Measurements from ENCODE around the gene MAD1L1.

MAD1L1 gene

GRCh38 chr7:2233926-2234325 lies 1.2 kb upstream of the MAD1L1 start:
- H3K4me1 ChIP-seq (ENCODE audit: insufficient read depth, low read length): peaks cover 12% of the 10 kb centered on the region
- H3K27ac ChIP-seq (ENCODE audit: low read depth, low read length): no peak overlapping the region
- peaks cover 36% of the 10 kb centered on the region for H3K36me3 ChIP-seq (ENCODE audit: insufficient read depth, low read length)
- no peak overlapping the region for H3K4me3 ChIP-seq (ENCODE audit: low read depth in 1 of 2, low read length in 2 of 2)
- H3K27me3 ChIP-seq (ENCODE audit: control insufficient read depth in 1 of 2, insufficient read depth in 2 of 2, low read length in 2 of 2): no peaks in the 10 kb centered on the region
- H3K9ac ChIP-seq (ENCODE audit: low read length): no peak overlapping the region
- H3K9me3 ChIP-seq (ENCODE audit: low read length): no peaks in the 10 kb centered on the region

- Histone ChIP-seq H3K9ac (ENCODE audit: low read length) (peak overlapping the region; percentile 30), H3K36me3 (ENCODE audit: insufficient read depth, low read length) (peaks cover 30% of the 10 kb centered on the region), H3K4me1 (ENCODE audit: insufficient read depth, low read length) (peaks cover 12% of the 10 kb centered on the region), H3K27me3 (ENCODE audit: control insufficient read depth in 1 of 2, insufficient read depth in 2 of 2, low read length in 2 of 2) (no peaks in the 10 kb centered on the region), H3K27ac (ENCODE audit: low read depth, low read length) (peak overlapping the region; percentile 88), H3K9me3 (ENCODE audit: low read length) (no peaks in the 10 kb centered on the region), H3K4me3 (ENCODE audit: low read depth in 1 of 2, low read length in 2 of 2) (peak overlapping the region; percentile 88 to 95)
Measured at GRCh38 chr7:2231992-2232765, 566 bp downstream of the MAD1L1 start.

GRCh38 chr7:2230882-2231281 lies 1.9 kb downstream of the MAD1L1 start:
- Histone ChIP-seq H3K36me3 (ENCODE audit: insufficient read depth, low read length) (peaks cover 31% of the 10 kb centered on the region), H3K4me1 (ENCODE audit: insufficient read depth, low read length) (peaks cover 12% of the 10 kb centered on the region), H3K9ac (ENCODE audit: low read length) (no peak overlapping the region), H3K27me3 (ENCODE audit: control insufficient read depth in 1 of 2, insufficient read depth in 2 of 2, low read length in 2 of 2) (no peaks in the 10 kb centered on the region), H3K9me3 (ENCODE audit: low read length) (no peaks in the 10 kb centered on the region), H3K4me3 (ENCODE audit: low read depth in 1 of 2, low read length in 2 of 2) (no peak overlapping the region), H3K27ac (ENCODE audit: low read depth, low read length) (no peak overlapping the region)

GRCh38 chr7:2230226-2230625 lies 2.5 kb downstream of the MAD1L1 start:
- no peaks in the 10 kb centered on the region for H3K27me3 ChIP-seq (ENCODE audit: control insufficient read depth in 1 of 2, insufficient read depth in 2 of 2, low read length in 2 of 2)
- peaks cover 12% of the 10 kb centered on the region for H3K4me1 ChIP-seq (ENCODE audit: insufficient read depth, low read length)
- H3K4me3 ChIP-seq (ENCODE audit: low read depth in 1 of 2, low read length in 2 of 2): no peak overlapping the region
- no peaks in the 10 kb centered on the region for H3K9me3 ChIP-seq (ENCODE audit: low read length)
- H3K27ac ChIP-seq (ENCODE audit: low read depth, low read length): no peak overlapping the region
- H3K36me3 ChIP-seq (ENCODE audit: insufficient read depth, low read length): peaks cover 35% of the 10 kb centered on the region
- no peak overlapping the region for H3K9ac ChIP-seq (ENCODE audit: low read length)

- Histone ChIP-seq H3K36me3 (ENCODE audit: insufficient read depth, low read length) (peaks cover 35% of the 10 kb centered on the region), H3K4me3 (ENCODE audit: low read depth in 1 of 2, low read length in 2 of 2) (no peak overlapping the region), H3K27me3 (ENCODE audit: control insufficient read depth in 1 of 2, insufficient read depth in 2 of 2, low read length in 2 of 2) (no peaks in the 10 kb centered on the region), H3K9me3 (ENCODE audit: low read length) (no peaks in the 10 kb centered on the region), H3K4me1 (ENCODE audit: insufficient read depth, low read length) (peaks cover 12% of the 10 kb centered on the region), H3K27ac (ENCODE audit: low read depth, low read length) (no peak overlapping the region), H3K9ac (ENCODE audit: low read length) (no peak overlapping the region)
Measured at GRCh38 chr7:2229467-2229866, 3.3 kb downstream of the MAD1L1 start.

GRCh38 chr7:2228921-2229320 lies 3.8 kb downstream of the MAD1L1 start:
- peaks cover 38% of the 10 kb centered on the region for H3K36me3 ChIP-seq (ENCODE audit: insufficient read depth, low read length)
- no peak overlapping the region for H3K4me3 ChIP-seq (ENCODE audit: low read depth in 1 of 2, low read length in 2 of 2)
- H3K9ac ChIP-seq (ENCODE audit: low read length): no peak overlapping the region
- no peaks in the 10 kb centered on the region for H3K9me3 ChIP-seq (ENCODE audit: low read length)
- no peaks in the 10 kb centered on the region for H3K27me3 ChIP-seq (ENCODE audit: control insufficient read depth in 1 of 2, insufficient read depth in 2 of 2, low read length in 2 of 2)
- no peak overlapping the region for H3K27ac ChIP-seq (ENCODE audit: low read depth, low read length)
- peaks cover 12% of the 10 kb centered on the region for H3K4me1 ChIP-seq (ENCODE audit: insufficient read depth, low read length)

GRCh38 chr7:2227699-2228098 lies 5.0 kb downstream of the MAD1L1 start:
- no peak overlapping the region for H3K27ac ChIP-seq (ENCODE audit: low read depth, low read length)
- H3K36me3 ChIP-seq (ENCODE audit: insufficient read depth, low read length): peaks cover 39% of the 10 kb centered on the region
- H3K27me3 ChIP-seq (ENCODE audit: control insufficient read depth in 1 of 2, insufficient read depth in 2 of 2, low read length in 2 of 2): no peaks in the 10 kb centered on the region
- no peak overlapping the region for H3K4me3 ChIP-seq (ENCODE audit: low read depth in 1 of 2, low read length in 2 of 2)
- peaks cover 6% of the 10 kb centered on the region for H3K4me1 ChIP-seq (ENCODE audit: insufficient read depth, low read length)
- no peaks in the 10 kb centered on the region for H3K9me3 ChIP-seq (ENCODE audit: low read length)
- no peak overlapping the region for H3K9ac ChIP-seq (ENCODE audit: low read length)

GRCh38 chr7:2225830-2226229 lies 6.9 kb downstream of the MAD1L1 start:
- H3K4me1 ChIP-seq (ENCODE audit: insufficient read depth, low read length): no peaks in the 10 kb centered on the region
- H3K4me3 ChIP-seq (ENCODE audit: low read depth in 1 of 2, low read length in 2 of 2): no peak overlapping the region
- no peaks in the 10 kb centered on the region for H3K9me3 ChIP-seq (ENCODE audit: low read length)
- H3K27ac ChIP-seq (ENCODE audit: low read depth, low read length): no peak overlapping the region
- H3K27me3 ChIP-seq (ENCODE audit: control insufficient read depth in 1 of 2, insufficient read depth in 2 of 2, low read length in 2 of 2): no peaks in the 10 kb centered on the region
- no peak overlapping the region for H3K9ac ChIP-seq (ENCODE audit: low read length)
- peaks cover 39% of the 10 kb centered on the region for H3K36me3 ChIP-seq (ENCODE audit: insufficient read depth, low read length)

- Histone ChIP-seq H3K4me3 (ENCODE audit: low read depth in 1 of 2, low read length in 2 of 2) (no peak overlapping the region), H3K27ac (ENCODE audit: low read depth, low read length) (no peak overlapping the region), H3K4me1 (ENCODE audit: insufficient read depth, low read length) (no peaks in the 10 kb centered on the region), H3K36me3 (ENCODE audit: insufficient read depth, low read length) (peaks cover 39% of the 10 kb centered on the region), H3K9ac (ENCODE audit: low read length) (no peak overlapping the region), H3K9me3 (ENCODE audit: low read length) (no peaks in the 10 kb centered on the region), H3K27me3 (ENCODE audit: control insufficient read depth in 1 of 2, insufficient read depth in 2 of 2, low read length in 2 of 2) (no peaks in the 10 kb centered on the region)
Measured at GRCh38 chr7:2225336-2225735, 7.4 kb downstream of the MAD1L1 start.

GRCh38 chr7:2224934-2225333 lies 7.8 kb downstream of the MAD1L1 start:
- Histone ChIP-seq H3K36me3 (ENCODE audit: insufficient read depth, low read length) (peaks cover 34% of the 10 kb centered on the region), H3K4me3 (ENCODE audit: low read depth in 1 of 2, low read length in 2 of 2) (no peak overlapping the region), H3K27ac (ENCODE audit: low read depth, low read length) (no peak overlapping the region), H3K9ac (ENCODE audit: low read length) (no peak overlapping the region), H3K4me1 (ENCODE audit: insufficient read depth, low read length) (no peaks in the 10 kb centered on the region), H3K9me3 (ENCODE audit: low read length) (no peaks in the 10 kb centered on the region), H3K27me3 (ENCODE audit: control insufficient read depth in 1 of 2, insufficient read depth in 2 of 2, low read length in 2 of 2) (no peaks in the 10 kb centered on the region)

GRCh38 chr7:2224491-2224928 lies 8.2 kb downstream of the MAD1L1 start:
- no peaks in the 10 kb centered on the region for H3K4me1 ChIP-seq (ENCODE audit: insufficient read depth, low read length)
- no peak overlapping the region for H3K9ac ChIP-seq (ENCODE audit: low read length)
- H3K27ac ChIP-seq (ENCODE audit: low read depth, low read length): no peak overlapping the region
- peaks cover 33% of the 10 kb centered on the region for H3K36me3 ChIP-seq (ENCODE audit: insufficient read depth, low read length)
- no peaks in the 10 kb centered on the region for H3K27me3 ChIP-seq (ENCODE audit: control insufficient read depth in 1 of 2, insufficient read depth in 2 of 2, low read length in 2 of 2)
- H3K9me3 ChIP-seq (ENCODE audit: low read length): no peaks in the 10 kb centered on the region
- H3K4me3 ChIP-seq (ENCODE audit: low read depth in 1 of 2, low read length in 2 of 2): no peak overlapping the region

GRCh38 chr7:2223321-2223720 lies 9.4 kb downstream of the MAD1L1 start:
- no peaks in the 10 kb centered on the region for H3K9me3 ChIP-seq (ENCODE audit: low read length)
- H3K4me1 ChIP-seq (ENCODE audit: insufficient read depth, low read length): no peaks in the 10 kb centered on the region
- no peak overlapping the region for H3K4me3 ChIP-seq (ENCODE audit: low read depth in 1 of 2, low read length in 2 of 2)
- no peaks in the 10 kb centered on the region for H3K27me3 ChIP-seq (ENCODE audit: control insufficient read depth in 1 of 2, insufficient read depth in 2 of 2, low read length in 2 of 2)
- peaks cover 32% of the 10 kb centered on the region for H3K36me3 ChIP-seq (ENCODE audit: insufficient read depth, low read length)
- no peak overlapping the region for H3K9ac ChIP-seq (ENCODE audit: low read length)
- H3K27ac ChIP-seq (ENCODE audit: low read depth, low read length): no peak overlapping the region
